ENCODE results near the gene GPRC5D.

The GPRC5D gene

DNA sequence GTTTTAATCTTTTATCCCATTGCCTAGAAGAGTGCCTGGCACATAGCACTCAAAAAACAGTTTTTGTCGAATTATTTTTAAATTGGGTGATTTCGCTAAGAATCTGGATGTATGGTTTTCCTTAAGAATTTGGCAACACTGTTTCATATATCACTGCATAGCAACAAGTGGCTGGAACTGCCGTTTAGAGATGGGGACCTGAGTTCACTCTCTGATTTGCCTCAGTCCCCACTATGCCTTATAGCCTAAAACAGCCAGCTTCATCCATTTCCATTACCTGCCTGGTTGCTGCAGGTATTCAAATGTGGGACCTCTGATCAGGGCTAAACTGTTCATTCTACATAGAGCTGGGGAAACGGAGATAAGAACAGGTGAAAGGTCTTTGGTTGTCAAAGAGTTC, 46.3 kb upstream of the GPRC5D start:
- POLR2A ChIA-PET, result no interaction called here
- CTCF ChIA-PET, result interaction anchor here (1.0 to 1.6 kb wide), 2 partner anchors 16 to 214 kb away, joined by 4 read pairs; no protein-coding TSS in a partner anchor
- DNase-seq (ENCODE audit: extremely low spot score), result no peak
- TF ChIP-seq, protein P1, sequence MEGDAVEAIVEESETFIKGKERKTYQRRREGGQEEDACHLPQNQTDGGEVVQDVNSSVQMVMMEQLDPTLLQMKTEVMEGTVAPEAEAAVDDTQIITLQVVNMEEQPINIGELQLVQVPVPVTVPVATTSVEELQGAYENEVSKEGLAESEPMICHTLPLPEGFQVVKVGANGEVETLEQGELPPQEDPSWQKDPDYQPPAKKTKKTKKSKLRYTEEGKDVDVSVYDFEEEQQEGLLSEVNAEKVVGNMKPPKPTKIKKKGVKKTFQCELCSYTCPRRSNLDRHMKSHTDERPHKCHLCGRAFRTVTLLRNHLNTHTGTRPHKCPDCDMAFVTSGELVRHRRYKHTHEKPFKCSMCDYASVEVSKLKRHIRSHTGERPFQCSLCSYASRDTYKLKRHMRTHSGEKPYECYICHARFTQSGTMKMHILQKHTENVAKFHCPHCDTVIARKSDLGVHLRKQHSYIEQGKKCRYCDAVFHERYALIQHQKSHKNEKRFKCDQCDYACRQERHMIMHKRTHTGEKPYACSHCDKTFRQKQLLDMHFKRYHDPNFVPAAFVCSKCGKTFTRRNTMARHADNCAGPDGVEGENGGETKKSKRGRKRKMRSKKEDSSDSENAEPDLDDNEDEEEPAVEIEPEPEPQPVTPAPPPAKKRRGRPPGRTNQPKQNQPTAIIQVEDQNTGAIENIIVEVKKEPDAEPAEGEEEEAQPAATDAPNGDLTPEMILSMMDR (IDR thresholded peaks at IDR 0.05; ENCODE audit: control extremely low read depth, extremely low read depth, low read depth, missing control alignments), result no peak

DNA sequence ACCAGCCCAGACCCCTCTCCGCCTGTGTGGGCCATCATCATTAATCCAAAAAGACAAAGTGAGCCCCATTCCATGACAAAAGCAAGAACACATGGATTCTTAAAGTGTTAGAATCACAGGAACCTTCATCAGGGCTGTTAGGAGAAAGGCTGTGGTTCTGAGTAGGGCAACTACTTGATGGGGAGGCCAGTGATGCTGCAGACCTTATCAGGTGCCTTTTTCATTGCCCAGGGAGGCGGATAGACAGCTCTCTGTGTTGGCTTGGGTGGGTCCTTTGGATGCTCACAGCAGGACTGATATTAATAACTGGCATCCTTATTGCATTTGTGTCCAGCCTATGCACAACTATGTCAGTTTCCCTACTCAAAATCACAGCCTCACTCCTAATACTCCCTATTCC, 45.8 kb upstream of the GPRC5D start:
- DNase-seq (ENCODE audit: extremely low spot score), result no peak
- TF ChIP-seq, protein P1 (IDR thresholded peaks at IDR 0.05; ENCODE audit: control extremely low read depth, extremely low read depth, low read depth, missing control alignments), result no peak
- POLR2A ChIA-PET, result no interaction called here
- CTCF ChIA-PET, result interaction anchor here (0.9 to 1.4 kb wide), 4 partner anchors 15 to 81 kb away, joined by 3 to 4 read pairs (median 3); no protein-coding TSS in a partner anchor

DNA sequence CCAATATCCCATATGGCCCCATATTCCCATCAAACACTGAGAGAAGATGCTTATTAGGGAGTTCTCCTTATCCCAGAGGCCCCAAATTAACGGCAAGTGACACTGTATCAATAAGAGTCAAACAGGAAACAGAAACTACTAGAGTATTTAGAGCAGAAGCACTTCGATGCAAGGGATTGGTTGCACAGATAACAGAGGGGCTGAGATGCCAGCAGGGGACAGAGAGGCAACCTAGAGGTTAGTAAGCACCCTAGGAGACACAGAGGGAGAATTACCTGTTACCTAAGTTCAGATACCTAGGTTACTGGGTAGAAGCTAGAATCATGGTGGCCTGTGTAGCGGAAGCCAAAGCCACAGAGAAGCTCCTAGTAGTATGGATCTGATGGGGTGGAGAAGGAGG, 45.2 kb upstream of the GPRC5D start:
- ChIA-PET POLR2A (no interaction called here), CTCF (interaction anchor here (0.9 to 1.4 kb wide), 4 partner anchors 12 to 80 kb away, joined by 3 to 4 read pairs (median 3); no protein-coding TSS in a partner anchor)
- TF ChIP-seq, protein P1 (IDR thresholded peaks at IDR 0.05; ENCODE audit: control extremely low read depth, extremely low read depth, low read depth, missing control alignments), result no peak
- no peak for DNase-seq (ENCODE audit: extremely low spot score)

DNA sequence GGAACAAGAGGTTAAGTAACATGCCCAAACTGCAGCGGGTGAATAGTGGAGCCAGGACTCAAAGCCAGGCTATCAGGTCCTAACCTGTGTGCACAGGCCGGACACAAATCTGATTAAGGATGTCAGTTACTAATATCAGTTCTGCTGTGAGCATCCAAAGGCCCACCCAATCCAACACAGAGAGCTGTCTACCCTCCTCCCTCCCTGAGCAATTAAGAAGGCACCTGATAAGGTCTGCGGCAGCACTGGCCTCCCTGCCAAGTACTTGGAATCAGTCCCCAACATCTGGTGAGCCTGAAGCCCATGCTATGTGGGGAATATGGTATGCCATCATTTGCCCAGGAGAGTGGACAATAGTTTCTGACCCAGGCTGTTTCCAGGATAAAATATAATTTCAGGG, 44.2 kb upstream of the GPRC5D start:
- ChIA-PET CTCF (interaction anchor here (1.2 to 1.4 kb wide), 2 partner anchors 11 to 80 kb away, joined by 3 to 4 read pairs; no protein-coding TSS in a partner anchor), POLR2A (no interaction called here)
- TF ChIP-seq, protein P1 (IDR thresholded peaks at IDR 0.05; ENCODE audit: control extremely low read depth, extremely low read depth, low read depth, missing control alignments), result no peak
- DNase-seq (ENCODE audit: extremely low spot score), result no peak

DNA sequence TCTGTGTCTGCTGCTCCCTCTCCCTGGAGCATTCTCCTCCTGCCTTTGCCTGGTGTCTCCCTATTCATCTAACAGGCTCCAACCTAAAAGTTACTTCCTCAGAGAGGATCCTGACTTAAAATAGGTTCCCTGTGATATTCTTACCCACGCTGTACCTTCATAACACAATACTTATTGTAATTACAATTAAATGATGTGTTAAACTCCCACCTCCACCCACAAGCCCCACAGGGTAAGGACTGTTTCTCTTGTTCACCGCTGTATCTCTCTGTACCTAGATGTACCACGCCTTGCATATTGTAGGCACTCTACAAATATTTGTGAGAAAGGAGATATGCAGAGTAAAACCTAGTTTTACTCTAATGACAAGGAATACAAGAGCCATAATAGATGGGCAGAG, 43.1 kb upstream of the GPRC5D start:
- DNase-seq (ENCODE audit: extremely low spot score), result no peak
- ChIA-PET CTCF (interaction anchor here (0.8 to 1.4 kb wide), 5 partner anchors 11 to 217 kb away, joined by 3 to 4 read pairs (median 3); no protein-coding TSS in a partner anchor), POLR2A (interaction anchor here (0.5 kb wide), 1 partner anchor 600 kb away, joined by 3 read pairs; no protein-coding TSS in a partner anchor)
- TF ChIP-seq, protein P1 (IDR thresholded peaks at IDR 0.05; ENCODE audit: control extremely low read depth, extremely low read depth, low read depth, missing control alignments), result no peak

DNA sequence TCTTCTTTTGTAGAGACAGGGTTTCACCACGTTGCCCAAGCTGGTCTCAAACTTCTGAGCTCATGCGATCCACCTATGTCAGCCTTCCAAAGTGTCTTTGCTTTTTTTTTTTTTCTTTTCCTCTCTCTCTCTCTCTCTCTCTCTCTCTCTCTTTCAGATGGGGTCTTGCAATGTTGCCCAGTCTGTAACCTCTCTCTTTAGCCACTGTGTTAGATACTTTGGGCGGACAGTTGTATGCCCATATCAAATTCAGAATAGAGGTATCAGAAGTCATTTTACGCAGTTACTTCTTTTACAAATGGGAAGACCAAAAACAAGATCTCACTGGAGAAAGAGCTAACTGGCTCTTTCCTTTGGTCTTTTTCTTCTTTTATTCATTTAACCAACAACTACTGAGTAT, 41.4 kb upstream of the GPRC5D start:
- TF ChIP-seq, protein P1 (IDR thresholded peaks at IDR 0.05; ENCODE audit: control extremely low read depth, extremely low read depth, low read depth, missing control alignments), result no peak
- ChIA-PET CTCF (no interaction called here), POLR2A (no interaction called here)
- no peak for DNase-seq (ENCODE audit: extremely low spot score)

Data from GM10248 (cell line).